ENCODE measurements around the gene POP4.
"Not testable (repeated sequence)": the region's sequence is repeated elsewhere in the genome, so short reads cannot be mapped to it uniquely, and the experiment has no call there.

Gene POP4
- total RNA-seq: 19.5 to 49.1 reads per million in 2 donors

- DNase-seq: peak; percentile 99
These were observed at the start of gene POP4 for GRCh38 chr19:29605653-29606419. POP4 (plus strand) TSS chr19:29606283; CDS start chr19:29606319, 36 bp downstream.

- not testable (repeated sequence) for DNase-seq
These were observed 47.0 kb upstream of the POP4 start for GRCh38 chr19:29559110-29559509.

- no peak for DNase-seq
These were observed 46.3 kb upstream of the POP4 start for GRCh38 chr19:29559743-29560142.

GRCh38 chr19:29560313-29561075 is 45.6 kb upstream of the POP4 start:
- DNase-seq: no peak

GRCh38 chr19:29561601-29562000 is 44.5 kb upstream of the POP4 start:
- no peak for DNase-seq

- DNase-seq: no peak
These were observed 43.5 kb upstream of the POP4 start for GRCh38 chr19:29562299-29563297.

- DNase-seq: no peak
These were observed 42.5 kb upstream of the POP4 start for GRCh38 chr19:29563486-29564101.

GRCh38 chr19:29564574-29565005 is 41.5 kb upstream of the POP4 start:
- DNase-seq: no peak

GRCh38 chr19:29565171-29565570 is 40.9 kb upstream of the POP4 start:
- no peak for DNase-seq

GRCh38 chr19:29566496-29567054 is 39.5 kb upstream of the POP4 start:
- no peak for DNase-seq

- DNase-seq: no peak
These were observed 38.6 kb upstream of the POP4 start for GRCh38 chr19:29567366-29567915.

GRCh38 chr19:29568036-29569025 is 37.8 kb upstream of the POP4 start:
- DNase-seq: no peak

GRCh38 chr19:29569038-29569911 is 36.8 kb upstream of the POP4 start:
- DNase-seq: no peak

GRCh38 chr19:29571181-29571580 is 34.9 kb upstream of the POP4 start:
- DNase-seq: no peak

GRCh38 chr19:29573486-29573885 is 32.6 kb upstream of the POP4 start:
- DNase-seq: no peak

GRCh38 chr19:29574510-29574909 is 31.6 kb upstream of the POP4 start:
- DNase-seq: no peak

GRCh38 chr19:29576046-29576606 is 30.0 kb upstream of the POP4 start:
- no peak for DNase-seq

- no peak for DNase-seq
These were observed 29.1 kb upstream of the POP4 start for GRCh38 chr19:29576761-29577648.

Measured in T-helper 9 cell (primary cell).